ENCODE results near the gene CFAP206.

Gene CFAP206

DNA sequence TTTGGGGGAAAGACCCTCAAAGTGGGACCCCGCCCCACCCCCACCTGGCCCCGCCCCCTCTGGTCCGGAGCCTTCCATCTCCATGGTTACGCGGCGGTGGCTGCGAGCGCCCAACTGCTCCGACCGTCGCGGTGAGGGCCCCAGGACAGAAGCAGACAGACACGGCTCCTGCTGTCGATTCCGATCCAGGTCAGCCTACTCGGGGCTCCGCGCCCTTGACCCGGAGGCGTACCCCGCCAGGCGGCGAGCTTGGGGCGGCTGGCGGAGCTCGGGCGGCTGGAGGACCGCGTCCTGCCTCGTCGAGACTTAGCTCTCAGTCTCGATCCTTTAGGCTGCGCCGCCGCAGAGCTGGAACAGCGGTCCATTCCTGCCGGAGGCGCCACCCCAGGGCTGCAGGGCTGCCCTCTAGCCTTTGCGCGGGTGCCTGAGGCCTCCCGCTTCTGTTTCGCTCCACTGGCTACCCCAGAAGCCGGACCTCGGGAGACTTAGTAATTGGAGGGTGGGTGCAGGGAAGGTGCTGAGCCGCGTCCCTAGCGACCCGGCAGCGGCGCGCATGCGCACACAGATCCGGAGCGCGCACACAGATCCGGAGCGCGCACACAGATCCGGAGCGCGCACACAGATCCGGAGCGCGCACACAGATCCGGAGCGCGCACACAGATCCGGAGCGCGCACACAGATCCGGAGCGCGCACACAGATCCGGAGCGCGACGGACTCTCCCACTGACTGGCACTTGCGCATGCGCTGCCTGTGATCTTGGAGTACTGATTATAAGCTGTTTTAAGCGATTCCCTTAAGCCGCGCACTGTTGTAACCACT lies at the start of gene CFAP206:
TSS of gene CFAP206 (plus strand) at position 72 of the 820 bp plus-strand sequence. CDS start 1,868 bp downstream, outside the sequence.
- DNase-seq (ENCODE audit: low spot score): peak; percentile 90

DNA sequence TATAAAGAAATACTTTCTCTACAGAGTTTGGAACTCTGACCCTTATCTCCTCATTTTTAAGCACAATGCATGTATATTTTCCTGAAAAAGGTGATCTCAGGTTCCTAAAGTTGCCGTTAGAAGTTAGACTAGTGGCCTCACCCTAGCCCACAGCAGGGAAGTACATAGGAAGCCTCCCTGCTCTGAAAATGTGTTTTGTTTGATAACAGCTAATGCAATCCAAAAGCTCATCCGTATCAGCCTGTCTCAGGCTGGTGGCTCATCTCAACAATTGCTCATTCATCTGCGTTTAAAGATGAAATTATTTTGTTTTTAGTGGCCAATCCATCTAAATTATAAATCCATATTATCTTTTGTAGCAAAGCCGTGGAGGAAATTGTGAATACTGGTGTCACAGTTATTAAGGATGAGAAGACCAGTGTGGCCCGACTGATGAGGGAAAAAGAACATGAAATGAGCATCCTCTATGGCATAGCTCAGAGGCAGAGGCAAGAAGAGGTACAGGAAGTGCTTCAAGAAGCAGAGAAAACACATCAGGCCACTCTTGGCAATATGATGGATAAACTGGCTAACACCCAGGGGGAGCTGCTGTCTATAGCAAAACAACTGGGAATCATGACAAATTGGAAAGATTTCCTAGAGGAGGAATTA lies 43.0 kb upstream of the CFAP206 start:
- no peak for DNase-seq (ENCODE audit: low spot score)

DNA sequence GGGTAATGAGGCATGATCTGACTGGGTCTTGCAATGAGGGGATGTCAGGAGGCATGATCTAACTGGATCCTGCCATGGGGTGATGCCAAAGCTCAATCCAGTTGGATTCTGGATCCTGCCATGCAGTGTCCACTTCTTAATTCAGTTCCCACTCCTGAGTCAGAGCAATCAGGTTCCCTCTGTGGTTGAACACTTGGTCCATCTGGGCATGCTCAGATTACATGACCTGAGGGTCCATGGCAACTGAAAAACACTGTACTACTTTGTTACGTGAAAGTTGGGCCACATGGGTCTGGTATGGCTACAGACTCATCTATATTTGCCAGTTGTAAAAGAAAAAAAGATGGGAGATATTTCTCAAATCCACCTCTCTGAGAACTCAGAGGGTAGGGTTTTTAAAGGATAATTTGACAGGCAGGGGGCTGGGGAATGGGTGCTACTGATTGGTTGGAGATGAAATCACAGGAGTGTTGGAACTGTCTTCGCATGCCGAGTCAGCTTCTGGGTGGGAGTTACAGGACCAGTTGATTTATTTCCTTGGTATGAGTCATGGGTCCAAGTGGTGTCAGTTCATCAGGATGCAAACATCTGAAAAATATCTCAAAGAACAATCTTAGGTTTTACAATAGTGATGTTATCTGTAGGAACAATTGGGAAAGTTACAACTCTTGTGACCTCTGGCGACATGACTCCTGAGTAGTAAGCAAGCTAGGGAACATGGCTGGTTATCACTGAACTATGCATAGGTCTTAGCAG lies 41.5 kb upstream of the CFAP206 start:
- no peak for DNase-seq (ENCODE audit: low spot score)

GRCh38 chr6:87366899-87367298 lies 40.9 kb upstream of the CFAP206 start:
- no peak for DNase-seq (ENCODE audit: low spot score)

DNA sequence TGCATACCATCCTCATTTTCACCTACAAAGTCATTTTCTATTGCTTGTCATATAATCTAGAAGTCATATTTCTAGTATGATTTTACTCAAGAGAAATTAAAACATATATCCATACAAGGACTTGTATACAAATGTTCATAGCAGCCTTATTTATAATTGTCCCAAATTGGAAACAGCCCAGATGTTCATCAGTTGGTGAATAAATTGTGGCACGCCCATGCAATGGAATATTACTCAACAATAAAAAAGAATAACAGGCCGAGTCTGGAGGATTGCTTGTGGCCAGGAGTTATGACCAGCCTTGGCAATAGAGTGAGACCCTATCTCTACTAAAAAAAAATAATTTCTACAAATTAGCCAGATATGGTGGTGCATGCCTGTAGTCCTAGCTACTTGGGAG lies 34.4 kb upstream of the CFAP206 start:
- DNase-seq (ENCODE audit: low spot score): no peak

- no peak for DNase-seq (ENCODE audit: low spot score)
These were observed 32.5 kb upstream of the CFAP206 start for GRCh38 chr6:87375315-87375714.

DNA sequence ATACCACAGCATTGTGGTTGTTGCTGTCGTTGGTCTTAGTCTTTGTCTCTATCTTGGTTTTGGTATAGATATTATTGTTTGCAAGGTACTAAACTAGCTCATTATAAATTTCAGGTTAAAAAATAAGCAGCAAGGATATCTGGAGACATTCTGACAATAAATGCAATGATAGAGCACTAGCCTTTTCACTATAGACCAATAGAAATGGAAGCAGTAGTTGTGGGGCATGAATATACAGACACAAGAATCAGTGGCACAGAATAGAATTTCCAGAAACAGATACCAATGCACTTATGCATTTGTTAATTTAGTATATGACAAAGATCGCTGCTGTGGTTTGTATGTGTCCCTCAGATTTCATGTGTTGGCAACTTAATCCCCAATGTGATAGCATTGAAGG lies 31.1 kb upstream of the CFAP206 start:
- no peak for DNase-seq (ENCODE audit: low spot score)

- DNase-seq (ENCODE audit: low spot score): no peak
These were observed 28.8 kb upstream of the CFAP206 start for GRCh38 chr6:87378947-87379346.

- DNase-seq (ENCODE audit: low spot score): no peak
These were observed 24.9 kb upstream of the CFAP206 start for GRCh38 chr6:87382861-87383260.

DNA sequence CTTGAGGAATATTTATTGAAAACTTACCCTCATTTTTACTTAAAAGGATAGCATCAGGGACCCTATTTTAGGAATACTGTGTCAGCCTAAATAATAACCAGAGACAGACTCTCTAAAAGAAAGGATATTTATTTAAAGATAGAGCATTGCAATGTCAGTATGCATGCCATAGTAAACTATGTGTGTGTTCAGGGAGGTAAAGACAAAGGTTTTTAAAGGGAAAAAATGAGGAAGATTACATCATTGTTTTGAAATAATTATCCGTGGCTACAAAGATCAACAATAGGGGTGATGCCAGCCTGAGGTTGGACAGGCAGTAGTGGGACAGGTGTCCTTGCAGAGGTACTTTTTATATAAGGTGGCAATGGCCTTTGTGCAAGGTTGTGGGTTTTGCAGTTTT lies 23.7 kb upstream of the CFAP206 start:
- DNase-seq (ENCODE audit: low spot score): no peak

DNA sequence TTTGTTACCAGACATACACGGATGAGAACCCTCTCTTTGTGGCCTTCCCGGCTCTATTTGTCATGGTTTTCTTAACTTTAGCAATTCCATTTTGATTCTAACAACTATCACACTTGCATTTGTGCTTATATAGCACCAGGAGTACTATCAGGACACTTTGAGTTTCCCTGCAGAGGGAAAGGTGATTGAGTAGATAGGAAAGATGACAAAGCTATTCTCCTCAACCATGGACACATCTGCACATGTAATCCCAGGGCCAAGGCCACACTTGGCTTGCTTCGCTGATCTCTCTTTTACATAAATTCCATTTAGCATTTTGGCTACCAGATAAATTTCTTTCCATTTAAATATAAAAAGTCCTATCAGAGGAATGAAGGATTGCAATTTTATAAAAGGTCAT lies 23.3 kb upstream of the CFAP206 start:
- no peak for DNase-seq (ENCODE audit: low spot score)

GRCh38 chr6:87391334-87391733 lies 16.4 kb upstream of the CFAP206 start:
- peak; percentile 34 for DNase-seq (ENCODE audit: low spot score)

GRCh38 chr6:87393026-87393622 lies 14.6 kb upstream of the CFAP206 start:
- DNase-seq (ENCODE audit: low spot score): peak; percentile 80

- no peak for DNase-seq (ENCODE audit: low spot score)
These were observed 12.3 kb upstream of the CFAP206 start for GRCh38 chr6:87395431-87395830.

DNA sequence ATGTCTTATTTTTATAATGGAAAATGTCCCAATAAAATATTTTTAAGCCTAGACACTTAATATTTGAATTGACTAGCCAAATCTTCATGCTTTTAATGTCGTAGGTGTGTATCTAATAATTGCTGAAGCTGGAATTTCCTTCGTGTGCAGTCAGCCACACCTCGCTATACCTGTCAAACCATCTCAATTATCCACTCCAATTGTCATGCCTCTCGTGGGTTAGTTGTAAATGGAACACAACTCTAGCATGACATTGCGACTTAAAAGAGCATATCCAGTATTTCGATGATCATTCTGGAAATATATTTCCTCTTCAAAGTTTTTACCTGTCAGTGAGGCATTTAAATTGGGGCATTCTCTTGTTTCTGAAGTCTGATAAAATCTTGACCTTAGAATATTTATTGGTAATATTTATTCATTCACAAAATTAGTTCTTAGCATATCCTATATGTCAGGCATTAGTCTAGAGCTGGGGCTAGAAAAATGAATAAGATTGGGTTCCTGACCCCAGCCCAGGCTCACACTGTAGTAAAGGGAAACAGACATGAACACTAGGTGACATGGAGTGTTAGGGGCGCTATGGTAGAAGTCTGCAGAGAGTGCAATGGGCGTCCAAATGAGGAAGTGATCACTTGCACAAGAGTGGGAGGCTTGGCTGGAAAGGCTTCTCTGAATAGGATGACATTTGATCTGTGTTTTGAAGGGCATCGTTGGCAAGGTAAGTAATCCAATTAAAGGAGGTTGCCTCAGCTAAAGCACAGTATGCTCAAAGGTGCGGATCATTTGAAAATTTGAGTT lies 11.0 kb upstream of the CFAP206 start:
- DNase-seq (ENCODE audit: low spot score): no peak

DNA sequence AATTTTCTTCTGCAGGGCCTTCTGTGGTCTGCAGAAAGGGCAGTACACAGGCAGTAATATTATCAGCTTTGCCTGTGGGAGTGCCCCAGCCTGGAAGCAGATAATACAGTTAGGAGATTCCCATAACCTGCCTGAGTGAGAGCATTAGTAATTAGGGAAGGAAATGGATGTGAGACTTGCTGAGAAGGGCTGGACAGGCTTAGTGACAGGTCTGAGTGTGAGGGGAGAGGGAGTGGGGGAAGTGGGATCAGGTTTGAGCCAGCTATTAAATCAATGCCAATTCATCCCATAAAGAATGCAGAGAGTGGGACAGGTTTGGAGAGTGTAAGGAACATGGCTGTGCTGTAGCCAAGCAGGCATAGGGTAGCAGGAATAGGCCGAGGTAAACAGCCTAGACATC lies 10.1 kb upstream of the CFAP206 start:
- no peak for DNase-seq (ENCODE audit: low spot score)

- no peak for DNase-seq (ENCODE audit: low spot score)
These were observed 5.9 kb upstream of the CFAP206 start for GRCh38 chr6:87401832-87402231.

DNA sequence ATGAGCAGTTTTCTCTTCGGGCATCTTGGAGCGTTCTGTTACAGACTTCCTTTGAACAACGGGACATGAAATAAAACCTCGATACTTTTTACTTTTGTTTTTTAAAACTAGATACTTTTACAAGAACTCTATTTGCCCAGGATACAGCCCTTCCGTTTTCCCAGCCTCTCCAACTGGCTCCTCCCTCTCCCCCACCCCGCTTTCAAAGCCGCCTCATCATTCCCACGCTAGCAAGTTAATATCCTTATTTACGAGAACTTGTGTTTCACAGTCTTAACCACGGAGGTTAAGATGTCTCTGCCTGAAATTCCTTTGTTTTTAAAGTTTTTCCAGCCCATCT lies 241 bp upstream of the CFAP206 start:
- DNase-seq (ENCODE audit: low spot score): peak; percentile 30

DNA sequence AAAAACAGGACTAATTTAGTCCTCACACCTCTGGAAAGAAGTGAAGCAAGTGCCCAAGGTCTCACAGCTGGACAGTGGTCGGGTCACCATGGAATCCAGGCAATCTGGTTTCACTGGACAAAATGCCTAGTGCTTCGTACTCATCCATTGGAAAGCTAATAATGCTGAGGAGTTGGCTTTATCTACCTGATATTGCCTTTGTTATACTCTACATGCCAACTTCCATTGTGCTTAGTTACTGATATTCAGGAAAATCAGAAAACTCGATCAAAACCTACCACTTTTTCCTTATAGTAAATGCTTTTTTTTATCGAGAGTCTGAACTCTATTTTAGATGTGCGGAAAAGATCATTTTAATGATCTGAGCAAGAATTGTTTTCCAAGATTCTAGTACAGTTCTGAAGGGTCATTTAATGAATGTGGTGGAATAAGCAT lies 966 bp downstream of the CFAP206 start:
- no peak for DNase-seq (ENCODE audit: low spot score)

GRCh38 chr6:87419266-87419665 lies 11.5 kb downstream of the CFAP206 start:
- DNase-seq (ENCODE audit: low spot score): no peak

DNA sequence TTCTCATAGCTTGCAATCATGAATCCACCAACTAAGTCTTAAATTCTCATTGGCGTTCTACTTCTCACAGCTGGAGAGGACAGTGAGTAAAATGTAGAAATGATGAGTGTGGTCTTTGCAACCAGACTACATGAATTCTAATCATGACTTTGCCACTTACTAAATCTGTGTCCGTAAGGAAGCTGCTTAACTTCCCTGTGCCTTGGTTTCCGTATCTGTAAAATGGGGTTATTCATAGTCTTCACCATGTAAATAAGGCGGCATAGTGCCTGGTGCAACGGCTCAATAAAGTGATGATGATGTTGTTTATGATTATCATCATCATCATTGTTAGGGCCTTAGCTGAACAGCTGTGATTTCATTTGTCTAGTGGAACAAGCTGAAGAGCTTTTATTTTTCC lies 12.6 kb downstream of the CFAP206 start:
- no peak for DNase-seq (ENCODE audit: low spot score)

GRCh38 chr6:87421576-87421975 lies 13.8 kb downstream of the CFAP206 start:
- DNase-seq (ENCODE audit: low spot score): no peak
